Medulla oblongata (tissue), 1 donor: ENCODE data around the gene B3GALT4.
"Not testable (repeated sequence)": the region's sequence is repeated elsewhere in the genome, so short reads cannot be mapped to it uniquely, and the experiment has no call there.

Experiments
- DNase-seq: peaks from one replicate; pipeline ENCODE4 v3.0.0-alpha.2; 2015; ENCODE audit errors: extremely low spot score

Gene B3GALT4

GRCh38 chr6:33272275-33273128, 4.4 kb upstream of the B3GALT4 start:
- DNase-seq, result no peak

GRCh38 chr6:33273129-33273923, 3.6 kb upstream of the B3GALT4 start:
- no peak for DNase-seq

DNA sequence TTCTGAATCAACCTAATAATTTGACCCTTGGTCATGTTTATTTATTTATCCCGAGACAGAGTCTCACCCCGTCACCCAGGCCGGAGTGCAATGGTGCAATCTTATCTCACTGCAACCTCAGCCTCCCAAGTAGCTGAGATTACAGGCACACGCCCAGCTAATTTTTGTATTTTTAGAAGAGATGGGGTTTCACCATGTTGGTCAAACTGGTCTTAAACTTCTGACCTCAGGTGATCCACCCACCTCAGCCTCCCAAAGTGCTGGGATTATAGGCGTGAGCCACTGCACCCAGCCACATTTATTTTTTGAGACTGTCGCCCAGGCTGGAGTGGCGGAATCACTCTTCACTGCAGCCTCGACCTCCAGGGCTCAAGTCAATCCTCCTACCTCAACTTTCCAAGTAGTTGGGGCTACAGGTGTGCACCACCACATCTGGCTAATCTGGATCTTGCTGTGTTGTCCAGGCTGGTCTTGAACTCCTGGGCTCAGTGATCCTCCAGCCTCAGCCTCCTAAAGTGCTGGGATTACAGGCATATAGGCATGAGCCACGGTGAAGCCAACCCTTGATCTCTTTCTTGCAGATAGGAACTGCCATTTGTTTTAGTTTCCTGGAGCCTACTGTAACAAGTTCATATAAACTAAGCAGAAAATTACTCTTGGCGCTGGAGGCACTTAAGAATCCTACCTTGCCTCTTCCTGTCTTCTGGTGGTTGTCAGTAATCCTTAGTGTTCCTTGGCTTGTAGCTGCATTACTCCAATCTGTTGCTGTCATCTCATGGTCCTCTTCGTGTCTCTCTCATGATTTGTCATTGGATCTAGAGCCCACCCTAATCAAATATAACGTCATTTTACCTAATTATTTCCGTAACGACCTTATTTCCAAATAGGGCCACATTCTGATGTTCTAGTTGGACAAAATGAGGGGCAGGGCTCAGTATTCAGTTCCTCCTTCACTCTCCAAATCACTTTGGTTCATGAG, 2.7 kb upstream of the B3GALT4 start:
- no peak for DNase-seq

- DNase-seq, result not testable (repeated sequence)
Measured at GRCh38 chr6:33275795-33276580, 935 bp upstream of the B3GALT4 start.

DNA sequence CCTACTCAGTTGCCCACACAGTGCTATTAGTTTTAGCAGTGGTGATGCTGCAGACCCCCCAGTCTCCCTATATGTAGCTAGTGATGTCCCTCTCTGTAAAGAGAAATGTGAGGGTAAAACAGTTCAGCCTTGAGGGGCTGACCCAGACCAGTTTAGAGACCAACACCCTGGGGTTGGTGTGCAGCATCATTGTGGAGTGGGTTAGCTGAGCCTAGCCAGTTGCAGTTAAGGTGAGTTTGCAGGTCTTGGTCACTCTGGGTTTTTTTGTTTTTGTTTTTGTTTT, 401 bp upstream of the B3GALT4 start:
- no peak for DNase-seq

- DNase-seq, result no peak
Measured at GRCh38 chr6:33277663-33278391, 904 bp downstream of the B3GALT4 start.

DNA sequence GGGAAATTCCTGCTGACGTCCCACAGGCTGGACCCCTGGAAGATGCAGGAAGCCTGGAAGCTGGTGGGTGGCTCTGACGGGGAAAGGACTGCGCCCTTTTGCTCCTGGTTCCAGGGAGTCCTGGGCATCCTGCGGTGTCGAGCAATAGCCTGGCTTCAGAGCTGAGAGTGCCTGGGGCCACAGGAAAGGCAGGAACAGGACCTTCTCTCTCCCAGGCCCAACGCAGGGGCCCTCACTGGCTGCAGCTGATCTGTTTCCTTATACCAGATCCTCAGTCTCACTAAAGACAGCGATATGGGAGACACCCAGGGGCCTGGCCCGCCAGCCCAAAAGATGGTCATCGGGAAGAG, 1.4 kb downstream of the B3GALT4 start:
- no peak for DNase-seq

GRCh38 chr6:33278810-33279209, 1.9 kb downstream of the B3GALT4 start:
- no peak for DNase-seq

GRCh38 chr6:33279257-33279695, 2.4 kb downstream of the B3GALT4 start:
- no peak for DNase-seq

- no peak for DNase-seq
Measured at GRCh38 chr6:33279971-33280511, 3.1 kb downstream of the B3GALT4 start.

DNA sequence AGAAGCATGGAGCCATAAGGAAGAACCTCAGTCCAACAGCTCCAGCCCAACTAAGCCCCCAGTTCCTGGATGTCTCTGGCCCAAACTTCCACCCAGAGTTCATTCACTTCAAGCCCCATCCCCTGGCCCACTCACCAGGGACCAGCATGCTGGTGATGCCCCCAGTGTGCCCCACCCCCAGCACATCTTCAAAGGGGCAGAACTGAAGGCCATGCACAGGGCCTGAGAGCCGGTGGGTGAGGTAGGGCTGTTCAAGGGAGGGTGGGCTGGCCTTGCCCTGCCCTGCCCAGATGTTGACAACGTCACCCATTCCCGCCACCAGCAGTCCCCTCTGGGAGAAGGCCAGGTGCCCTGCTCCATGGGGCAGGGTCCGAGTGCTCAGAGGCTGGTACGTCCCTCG, 3.6 kb downstream of the B3GALT4 start:
- no peak for DNase-seq

DNA sequence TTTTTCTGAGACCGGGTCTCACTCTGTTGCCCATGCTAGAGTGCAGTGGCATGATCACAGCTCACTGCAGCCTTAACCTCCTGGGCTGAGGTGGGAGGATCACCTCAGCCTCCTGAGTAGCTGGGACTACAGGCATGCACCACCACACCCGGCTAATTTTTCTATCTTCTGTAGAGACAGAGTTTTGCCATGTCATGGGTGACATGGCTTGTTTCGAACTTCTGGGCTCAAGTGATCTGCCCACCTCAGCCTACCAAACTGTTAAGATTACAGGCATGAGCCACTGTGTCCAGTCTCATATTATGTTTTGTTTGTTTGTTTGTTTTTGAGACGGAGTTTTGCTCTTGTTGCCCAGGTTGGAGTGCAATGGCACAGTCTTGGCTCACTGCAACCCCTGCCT, 8.3 kb downstream of the B3GALT4 start:
- not testable (repeated sequence) for DNase-seq

DNA sequence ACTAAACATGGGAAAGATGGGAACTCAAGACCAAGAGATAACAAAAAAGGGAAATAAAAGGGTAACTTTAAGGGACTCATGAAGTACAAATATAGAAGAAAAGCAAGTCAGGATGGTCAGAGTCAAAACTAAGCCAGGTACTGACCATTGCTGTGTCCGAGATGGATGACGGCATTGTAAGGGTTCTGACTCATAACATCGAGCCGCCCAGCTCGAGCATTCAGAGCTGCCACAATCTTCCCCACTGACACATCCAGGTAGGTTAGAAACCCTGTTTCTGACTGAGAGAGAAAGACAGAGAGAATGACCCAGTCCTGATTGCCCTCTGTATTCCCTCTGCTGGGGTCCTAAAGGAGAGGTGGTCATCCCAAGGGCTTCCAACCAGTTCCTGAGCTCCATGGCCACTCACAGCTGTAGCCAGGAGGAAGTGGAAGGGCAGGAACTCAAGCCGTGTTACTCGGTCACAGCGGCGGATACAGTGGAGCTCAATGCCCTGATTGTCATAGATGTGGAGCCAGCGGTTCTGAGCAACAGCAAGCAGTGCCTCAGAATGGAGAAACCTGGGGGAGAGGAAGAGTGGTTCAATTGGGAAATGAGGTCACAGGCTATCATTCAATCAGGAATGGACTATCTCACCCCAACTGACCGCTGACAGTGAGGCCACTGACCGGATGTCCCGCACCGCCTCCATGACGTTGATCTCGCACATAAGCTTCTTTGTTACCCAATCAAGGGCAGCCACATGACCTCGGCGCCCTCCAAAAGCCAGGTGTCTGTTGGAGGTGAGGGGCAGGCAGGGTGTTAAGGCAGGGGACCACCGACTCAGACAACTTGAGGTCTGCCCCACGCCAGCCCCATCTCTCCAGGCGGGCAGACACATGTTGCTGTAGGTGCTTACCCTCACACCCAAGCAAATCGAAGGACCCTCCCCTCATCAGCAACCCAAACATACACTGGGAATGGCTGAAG, 10.3 kb downstream of the B3GALT4 start:
- no peak for DNase-seq

GRCh38 chr6:33288141-33288920, 11.4 kb downstream of the B3GALT4 start:
- DNase-seq, result no peak

DNA sequence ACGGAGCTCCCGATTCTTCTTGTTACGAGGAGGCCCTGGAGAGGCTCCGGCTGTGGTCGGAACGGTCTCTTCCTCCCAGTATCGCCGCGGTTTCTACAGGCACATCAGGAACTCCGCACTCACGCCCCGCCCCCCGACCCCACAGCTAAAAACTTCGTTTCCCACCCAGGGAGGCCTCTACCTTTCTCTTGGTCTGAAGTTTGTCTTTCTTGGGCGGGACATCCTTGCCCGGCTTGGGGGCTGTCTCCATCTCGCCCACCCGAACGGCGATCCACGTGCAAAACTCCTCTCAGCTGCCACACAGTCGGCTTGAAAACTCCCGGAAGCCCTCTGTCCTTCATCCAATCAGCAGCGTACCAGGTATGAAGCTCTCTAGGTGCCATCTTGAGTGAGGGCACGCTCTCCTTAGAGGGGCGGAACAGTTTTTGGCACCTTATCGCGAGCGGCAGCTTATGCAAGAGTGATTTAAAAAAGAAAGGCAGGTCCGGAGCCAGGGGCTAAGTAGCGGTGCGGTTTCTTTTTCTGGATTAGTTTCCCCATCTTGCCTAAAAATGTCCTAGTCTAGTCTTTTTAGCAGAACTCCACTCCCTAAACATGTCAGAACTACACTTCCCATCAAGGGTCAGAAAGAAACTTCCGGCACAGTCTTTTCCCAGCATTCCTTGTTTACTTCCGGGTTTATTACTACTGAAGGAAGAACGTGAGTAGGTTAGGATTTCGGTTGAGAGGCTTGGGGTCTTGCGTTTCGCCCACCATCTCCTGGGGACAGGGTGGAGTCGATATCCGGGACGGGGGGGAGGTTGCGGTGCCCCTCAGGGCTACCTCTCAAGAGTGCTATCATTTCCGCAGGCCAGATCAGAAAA, 12.2 kb downstream of the B3GALT4 start, which contains the start of the genes PFDN6 and WDR46:
Gene PFDN6 (plus strand): TSS at position 681 of the 863 bp plus-strand sequence. CDS start 256 bp downstream, outside the sequence.
Gene WDR46 (minus strand): TSS at position 319 of the 863 bp plus-strand sequence. CDS start 69 bp downstream, at position 250.
- DNase-seq, result peak; percentile 99

GRCh38 chr6:33289784-33290315, 12.9 kb downstream of the B3GALT4 start:
- no peak for DNase-seq

- no peak for DNase-seq
Measured at GRCh38 chr6:33290459-33290858, 13.5 kb downstream of the B3GALT4 start.
